Measurements from ENCODE around the gene PLEKHA4. TPM values are rescaled to one million over a fixed set of nuclear protein-coding genes. Genes with fewer than 3 reads are reported as not detected.

Gene PLEKHA4
- total and polyA plus RNA-seq, 2 experiments from 2014 or later: 12.2 to 12.3 TPM

DNA sequence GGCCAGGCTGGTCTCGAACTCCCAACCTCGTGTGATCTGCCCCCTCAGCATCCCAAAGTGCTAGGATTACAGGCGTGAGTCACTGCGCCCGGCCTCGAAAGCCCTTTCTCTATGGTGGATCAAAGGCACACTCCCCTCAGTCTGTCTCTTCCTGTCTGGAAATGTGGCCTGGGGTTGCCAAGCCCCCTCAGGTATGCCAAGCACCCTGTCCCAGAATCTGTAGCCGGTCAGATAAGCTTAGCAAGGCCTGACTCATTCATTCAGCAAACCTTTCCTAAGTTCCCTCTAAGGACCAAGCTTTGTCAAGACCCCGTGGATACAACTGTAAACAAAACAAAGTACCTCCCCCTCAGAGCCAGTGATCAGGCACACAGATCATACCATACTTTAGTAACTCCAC lies 45.8 kb upstream of the PLEKHA4 start:
- H3K9me3 Mint-ChIP-seq: no peaks in the 10 kb centered on the region
- no peak overlapping the region for H3K4me3 Mint-ChIP-seq
- Histone ChIP-seq H3F3A (replicated peaks; ENCODE audit: low read depth) (0 out of 2 replicates have a peak, but pooled peaks cover 11% of the 10 kb centered on the region), H2AFZ (no peak overlapping the region), H3K79me2 (replicated peaks; ENCODE audit: insufficient read depth) (no peaks in the 10 kb centered on the region), H4K20me1 (replicated peaks; ENCODE audit: insufficient read depth) (peaks cover 3% of the 10 kb centered on the region), H3K27me3 (ENCODE audit: insufficient read depth) (no peaks in the 10 kb centered on the region), H3K4me3 (no peak overlapping the region), H3K4me1 (ENCODE audit: insufficient read depth) (no peaks in the 10 kb centered on the region), H3K4me2 (no peak overlapping the region), H3K36me3 (ENCODE audit: insufficient read depth) (peaks cover 17% of the 10 kb centered on the region), H3K27ac (ENCODE audit: low read depth) (no peak overlapping the region), H3K9me2 (ENCODE audit: insufficient read depth) (no peaks in the 10 kb centered on the region)
- TF ChIP-seq, protein P1, sequence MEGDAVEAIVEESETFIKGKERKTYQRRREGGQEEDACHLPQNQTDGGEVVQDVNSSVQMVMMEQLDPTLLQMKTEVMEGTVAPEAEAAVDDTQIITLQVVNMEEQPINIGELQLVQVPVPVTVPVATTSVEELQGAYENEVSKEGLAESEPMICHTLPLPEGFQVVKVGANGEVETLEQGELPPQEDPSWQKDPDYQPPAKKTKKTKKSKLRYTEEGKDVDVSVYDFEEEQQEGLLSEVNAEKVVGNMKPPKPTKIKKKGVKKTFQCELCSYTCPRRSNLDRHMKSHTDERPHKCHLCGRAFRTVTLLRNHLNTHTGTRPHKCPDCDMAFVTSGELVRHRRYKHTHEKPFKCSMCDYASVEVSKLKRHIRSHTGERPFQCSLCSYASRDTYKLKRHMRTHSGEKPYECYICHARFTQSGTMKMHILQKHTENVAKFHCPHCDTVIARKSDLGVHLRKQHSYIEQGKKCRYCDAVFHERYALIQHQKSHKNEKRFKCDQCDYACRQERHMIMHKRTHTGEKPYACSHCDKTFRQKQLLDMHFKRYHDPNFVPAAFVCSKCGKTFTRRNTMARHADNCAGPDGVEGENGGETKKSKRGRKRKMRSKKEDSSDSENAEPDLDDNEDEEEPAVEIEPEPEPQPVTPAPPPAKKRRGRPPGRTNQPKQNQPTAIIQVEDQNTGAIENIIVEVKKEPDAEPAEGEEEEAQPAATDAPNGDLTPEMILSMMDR (conservative IDR thresholded peaks at IDR 0.05; ENCODE audit: low read depth in 2 of 2): no peak
- TF ChIP-seq NANOG (IDR thresholded peaks at IDR 0.05; ENCODE audit: borderline replicate concordance): no peak
- TF ChIP-seq STAT1 (IDR thresholded peaks at IDR 0.05; ENCODE audit: unreplicated experiment): no peak
- TF ChIP-seq, protein P2, sequence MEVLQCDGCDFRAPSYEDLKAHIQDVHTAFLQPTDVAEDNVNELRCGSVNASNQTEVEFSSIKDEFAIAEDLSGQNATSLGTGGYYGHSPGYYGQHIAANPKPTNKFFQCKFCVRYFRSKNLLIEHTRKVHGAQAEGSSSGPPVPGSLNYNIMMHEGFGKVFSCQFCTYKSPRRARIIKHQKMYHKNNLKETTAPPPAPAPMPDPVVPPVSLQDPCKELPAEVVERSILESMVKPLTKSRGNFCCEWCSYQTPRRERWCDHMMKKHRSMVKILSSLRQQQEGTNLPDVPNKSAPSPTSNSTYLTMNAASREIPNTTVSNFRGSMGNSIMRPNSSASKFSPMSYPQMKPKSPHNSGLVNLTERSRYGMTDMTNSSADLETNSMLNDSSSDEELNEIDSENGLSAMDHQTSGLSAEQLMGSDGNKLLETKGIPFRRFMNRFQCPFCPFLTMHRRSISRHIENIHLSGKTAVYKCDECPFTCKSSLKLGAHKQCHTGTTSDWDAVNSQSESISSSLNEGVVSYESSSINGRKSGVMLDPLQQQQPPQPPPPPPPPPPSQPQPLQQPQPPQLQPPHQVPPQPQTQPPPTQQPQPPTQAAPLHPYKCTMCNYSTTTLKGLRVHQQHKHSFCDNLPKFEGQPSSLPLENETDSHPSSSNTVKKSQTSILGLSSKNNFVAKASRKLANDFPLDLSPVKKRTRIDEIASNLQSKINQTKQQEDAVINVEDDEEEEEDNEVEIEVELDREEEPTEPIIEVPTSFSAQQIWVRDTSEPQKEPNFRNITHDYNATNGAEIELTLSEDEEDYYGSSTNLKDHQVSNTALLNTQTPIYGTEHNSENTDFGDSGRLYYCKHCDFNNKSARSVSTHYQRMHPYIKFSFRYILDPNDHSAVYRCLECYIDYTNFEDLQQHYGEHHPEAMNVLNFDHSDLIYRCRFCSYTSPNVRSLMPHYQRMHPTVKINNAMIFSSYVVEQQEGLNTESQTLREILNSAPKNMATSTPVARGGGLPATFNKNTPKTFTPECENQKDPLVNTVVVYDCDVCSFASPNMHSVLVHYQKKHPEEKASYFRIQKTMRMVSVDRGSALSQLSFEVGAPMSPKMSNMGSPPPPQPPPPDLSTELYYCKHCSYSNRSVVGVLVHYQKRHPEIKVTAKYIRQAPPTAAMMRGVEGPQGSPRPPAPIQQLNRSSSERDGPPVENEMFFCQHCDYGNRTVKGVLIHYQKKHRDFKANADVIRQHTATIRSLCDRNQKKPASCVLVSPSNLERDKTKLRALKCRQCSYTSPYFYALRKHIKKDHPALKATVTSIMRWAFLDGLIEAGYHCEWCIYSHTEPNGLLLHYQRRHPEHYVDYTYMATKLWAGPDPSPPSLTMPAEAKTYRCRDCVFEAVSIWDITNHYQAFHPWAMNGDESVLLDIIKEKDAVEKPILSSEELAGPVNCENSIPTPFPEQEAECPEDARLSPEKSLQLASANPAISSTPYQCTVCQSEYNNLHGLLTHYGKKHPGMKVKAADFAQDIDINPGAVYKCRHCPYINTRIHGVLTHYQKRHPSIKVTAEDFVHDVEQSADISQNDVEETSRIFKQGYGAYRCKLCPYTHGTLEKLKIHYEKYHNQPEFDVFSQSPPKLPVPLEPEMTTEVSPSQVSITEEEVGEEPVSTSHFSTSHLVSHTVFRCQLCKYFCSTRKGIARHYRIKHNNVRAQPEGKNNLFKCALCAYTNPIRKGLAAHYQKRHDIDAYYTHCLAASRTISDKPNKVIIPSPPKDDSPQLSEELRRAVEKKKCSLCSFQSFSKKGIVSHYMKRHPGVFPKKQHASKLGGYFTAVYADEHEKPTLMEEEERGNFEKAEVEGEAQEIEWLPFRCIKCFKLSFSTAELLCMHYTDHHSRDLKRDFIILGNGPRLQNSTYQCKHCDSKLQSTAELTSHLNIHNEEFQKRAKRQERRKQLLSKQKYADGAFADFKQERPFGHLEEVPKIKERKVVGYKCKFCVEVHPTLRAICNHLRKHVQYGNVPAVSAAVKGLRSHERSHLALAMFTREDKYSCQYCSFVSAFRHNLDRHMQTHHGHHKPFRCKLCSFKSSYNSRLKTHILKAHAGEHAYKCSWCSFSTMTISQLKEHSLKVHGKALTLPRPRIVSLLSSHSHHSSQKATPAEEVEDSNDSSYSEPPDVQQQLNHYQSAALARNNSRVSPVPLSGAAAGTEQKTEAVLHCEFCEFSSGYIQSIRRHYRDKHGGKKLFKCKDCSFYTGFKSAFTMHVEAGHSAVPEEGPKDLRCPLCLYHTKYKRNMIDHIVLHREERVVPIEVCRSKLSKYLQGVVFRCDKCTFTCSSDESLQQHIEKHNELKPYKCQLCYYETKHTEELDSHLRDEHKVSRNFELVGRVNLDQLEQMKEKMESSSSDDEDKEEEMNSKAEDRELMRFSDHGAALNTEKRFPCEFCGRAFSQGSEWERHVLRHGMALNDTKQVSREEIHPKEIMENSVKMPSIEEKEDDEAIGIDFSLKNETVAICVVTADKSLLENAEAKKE (CRISPR knock-in tag; IDR thresholded peaks at IDR 0.05): no peak
- no peak for TF ChIP-seq POLR2AphosphoS5 (IDR thresholded peaks at IDR 0.05; ENCODE audit: low read depth)
- no peak for TF ChIP-seq ZNF331 (CRISPR knock-in tag; IDR thresholded peaks at IDR 0.05; ENCODE audit: low read depth)
- no peak for TF ChIP-seq JUNB (IDR thresholded peaks at IDR 0.05; ENCODE audit: unreplicated experiment)
- H3K27me3 Mint-ChIP-seq (ENCODE audit: insufficient read depth, low read depth, poor library complexity): peaks cover 3% of the 10 kb centered on the region
- no peak overlapping the region for H3K27ac Mint-ChIP-seq
- peaks cover 54% of the 10 kb centered on the region for H3K36me3 Mint-ChIP-seq (ENCODE audit: low read depth)
- ATAC-seq (no peak), DNase-seq (ENCODE audit: low spot score) (no peak)
- H3K4me1 Mint-ChIP-seq: no peaks in the 10 kb centered on the region
